H9 (cell line): ENCODE results near the gene ZNF804A. TPM values are rescaled to one million over a fixed set of nuclear protein-coding genes. Genes with fewer than 3 reads are reported as not detected.

ENCODE experiments used
- DNase-seq: peaks from one replicate; pipeline ENCODE4 v3.0.0-alpha.2; 2017
- H2AFZ ChIP-seq: one replicate; pipeline ENCODE4 v1.6.1; 2013; ENCODE audit warnings: mild to moderate bottlenecking, low read length, control low read depth, moderate library complexity
- H2AK5ac ChIP-seq: 2 replicates; pipeline ENCODE4 v1.6.1; 2013; ENCODE audit warnings: low read length, control low read depth, mixed read lengths; ENCODE audit not compliant: insufficient read length
- H2BK120ac ChIP-seq: one replicate; pipeline ENCODE4 v1.6.1; 2013; ENCODE audit warnings: low read depth, mild to moderate bottlenecking, low read length, control low read depth, inconsistent platforms; ENCODE audit not compliant: poor library complexity, severe bottlenecking
- H2BK12ac ChIP-seq: 2 replicates; pipeline ENCODE4 v1.6.1; 2013; ENCODE audit warnings: low read length, control low read depth, mixed read lengths, low read depth; ENCODE audit not compliant: insufficient read length
- H2BK15ac ChIP-seq: 2 replicates; pipeline ENCODE4 v1.6.1; 2013; ENCODE audit warnings: low read depth, low read length, control low read depth
- H2BK20ac ChIP-seq: one replicate; pipeline ENCODE4 v1.6.1; 2013; ENCODE audit warnings: low read depth, mild to moderate bottlenecking, low read length, control low read depth, inconsistent platforms; ENCODE audit not compliant: poor library complexity, severe bottlenecking
- H2BK5ac ChIP-seq: 2 replicates; pipeline ENCODE4 v1.6.1; 2013; ENCODE audit warnings: low read length, control low read depth, mixed read lengths; ENCODE audit not compliant: insufficient read length
- H3K14ac ChIP-seq: 2 replicates; pipeline ENCODE4 v1.6.1; 2013; ENCODE audit warnings: low read length, control low read depth; ENCODE audit not compliant: insufficient read depth
- H3K18ac ChIP-seq: 2 replicates; pipeline ENCODE4 v1.6.1; 2013; ENCODE audit warnings: low read depth, mild to moderate bottlenecking, mixed read lengths, low read length, control low read depth; ENCODE audit not compliant: insufficient read length
- H3K23ac ChIP-seq: 2 replicates; pipeline ENCODE4 v1.6.1; 2013; ENCODE audit warnings: low read length, control low read depth, mixed read lengths, low read depth; ENCODE audit not compliant: insufficient read length
- H3K23me2 ChIP-seq: 2 replicates; pipeline ENCODE4 v1.6.1; 2013; ENCODE audit warnings: low read depth, mild to moderate bottlenecking, mixed read lengths, low read length, control low read depth; ENCODE audit not compliant: insufficient read length, poor library complexity, severe bottlenecking
- H3K27ac ChIP-seq: 2 replicates; pipeline ENCODE4 v1.5.1; 2013; ENCODE audit warnings: low read length, control low read depth, mixed read lengths, low read depth; ENCODE audit not compliant: insufficient read length
- H3K27me3 ChIP-seq: 2 replicates; pipeline ENCODE4 v1.6.1; 2013; ENCODE audit warnings: low read length, control low read depth, inconsistent platforms; ENCODE audit not compliant: insufficient read depth
- H3K4ac ChIP-seq: 2 replicates; pipeline ENCODE4 v1.6.1; 2013; ENCODE audit warnings: low read depth, mild to moderate bottlenecking, control low read depth, inconsistent platforms, low read length, moderate library complexity
- H3K4me1 ChIP-seq: 2 replicates; pipeline ENCODE4 v1.6.1; 2013; ENCODE audit warnings: low read length, control low read depth, inconsistent platforms; ENCODE audit not compliant: insufficient read depth
- H3K4me2 ChIP-seq: 2 replicates; pipeline ENCODE4 v1.6.1; 2013; ENCODE audit warnings: low read length, control low read depth, mixed read lengths; ENCODE audit not compliant: insufficient read length, insufficient read depth
- H3K56ac ChIP-seq: 2 replicates; pipeline ENCODE4 v1.6.1; 2013; ENCODE audit warnings: low read depth, mild to moderate bottlenecking, mixed read lengths, low read length, control low read depth; ENCODE audit not compliant: insufficient read length
- H3K79me1 ChIP-seq: 2 replicates; pipeline ENCODE4 v1.6.1; 2013; ENCODE audit warnings: low read depth, mild to moderate bottlenecking, moderate library complexity, low read length, control low read depth, inconsistent platforms; ENCODE audit not compliant: insufficient read depth, poor library complexity, severe bottlenecking
- H3K79me2 ChIP-seq: 2 replicates; pipeline ENCODE4 v1.6.1; 2013; ENCODE audit warnings: low read length, control low read depth, inconsistent platforms; ENCODE audit not compliant: insufficient read depth
- H3K9ac ChIP-seq: 2 replicates; pipeline ENCODE4 v1.6.1; 2013; ENCODE audit warnings: low read length, control low read depth, mixed read lengths; ENCODE audit not compliant: insufficient read length; ENCODE audit errors: extremely low read depth
- H3K9me3 ChIP-seq: one replicate; pipeline ENCODE4 v1.6.1; 2013; ENCODE audit warnings: low read depth, low read length, inconsistent platforms; ENCODE audit not compliant: control insufficient read depth
- H3T11ph ChIP-seq: one replicate; pipeline ENCODE4 v1.6.1; 2013; ENCODE audit warnings: mild to moderate bottlenecking, low read length, control low read depth, inconsistent platforms
- H4K20me1 ChIP-seq: one replicate; pipeline ENCODE4 v1.6.1; 2013; ENCODE audit not compliant: control insufficient read depth, insufficient read length, insufficient read depth
- H4K5ac ChIP-seq: 2 replicates; pipeline ENCODE4 v1.6.1; 2013; ENCODE audit warnings: low read depth, mild to moderate bottlenecking, mixed read lengths, low read length, control low read depth; ENCODE audit not compliant: insufficient read length
- H4K8ac ChIP-seq: replicated peaks from 2 replicates; pipeline ENCODE4 v1.6.1; 2013; ENCODE audit warnings: low read length, control low read depth, mixed read lengths, low read depth; ENCODE audit not compliant: insufficient read length
- H4K91ac ChIP-seq: 2 replicates; pipeline ENCODE4 v1.6.1; 2013; ENCODE audit warnings: low read depth, mild to moderate bottlenecking, moderate library complexity, mixed read lengths, low read length, control low read depth; ENCODE audit not compliant: insufficient read length
- H3K27ac Mint-ChIP-seq, 3 experiments: 2 replicates in 2 of 3; 3 replicates in 1 of 3; pipeline ENCODE4 v1.8.0; 2020 to 2021; ENCODE audit warnings: mixed read lengths in 3 of 3, mild to moderate bottlenecking in 1 of 3, moderate library complexity in 1 of 3
- H3K27me3 Mint-ChIP-seq: 2 replicates; pipeline ENCODE4 v1.8.0; 2021; ENCODE audit warnings: low read depth, mild to moderate bottlenecking, moderate library complexity, mixed read lengths
- H3K36me3 Mint-ChIP-seq, 3 experiments: 2 replicates in 2 of 3; 3 replicates in 1 of 3; pipeline ENCODE4 v1.8.0; 2020 to 2021; ENCODE audit warnings: low read depth in 3 of 3, mixed read lengths in 3 of 3; ENCODE audit not compliant: insufficient read depth in 1 of 3
- H3K4me1 Mint-ChIP-seq, 2 experiments: 2 replicates each; pipeline ENCODE4 v1.8.0; 2020; ENCODE audit warnings: mixed read lengths in 2 of 2
- H3K4me3 Mint-ChIP-seq, 2 experiments: 2 replicates in 1 of 2; 3 replicates in 1 of 2; pipeline ENCODE4 v1.8.0; 2020 to 2021; ENCODE audit warnings: mild to moderate bottlenecking in 2 of 2, mixed read lengths in 2 of 2, moderate library complexity in 1 of 2
- H3K9me3 Mint-ChIP-seq, 2 experiments: 2 replicates in 1 of 2; 3 replicates in 1 of 2; pipeline ENCODE4 v1.8.0; 2020; ENCODE audit warnings: mild to moderate bottlenecking in 2 of 2, mixed read lengths in 2 of 2, moderate library complexity in 1 of 2
- WGBS: extraction: QIAGEN DNeasy Blood & Tissue Kit; methylation state at CpG from one replicate; pipeline ENCODE4 v1.1.7; 2013; ENCODE audit warnings: missing lambda C conversion rate, low lambda C conversion rate, mixed read lengths; ENCODE audit not compliant: insufficient read length; ENCODE audit errors: extremely low coverage; 5-methylcytosine and 5-hydroxymethylcytosine counted together
- total RNA-seq: library from RNA; stranded (reverse); gene quantifications from 2 replicates; pipeline ENCODE4 v1.2.1, GENCODE V29; 2021
- TF ChIP-seq, protein P1 (sequence below): fragments of 200-600 bp; sonication (generic); conservative IDR thresholded peaks from 3 replicates; pipeline ENCODE4 v1.8.0; 2021; ENCODE audit warnings: antibody characterized with exemption, mild to moderate bottlenecking

Gene ZNF804A
- total RNA-seq, 1 experiment from 2014 or later, result not detected

GRCh38 chr2:184562532-184562931 is 35.8 kb upstream of the ZNF804A start:
- Histone ChIP-seq H3K9me3 (no peaks in the 10 kb centered on the region), H3K27ac (no peak overlapping the region), H3K4me2 (no peak overlapping the region), H2BK15ac (no peak overlapping the region), H3K27me3 (no peaks in the 10 kb centered on the region), H3K9ac (no peak overlapping the region), H2BK120ac (no peak overlapping the region), H2BK5ac (no peak overlapping the region), H4K91ac (no peak overlapping the region), H3K23me2 (no peaks in the 10 kb centered on the region), H4K5ac (no peak overlapping the region), H3K56ac (no peak overlapping the region), H3K14ac (no peak overlapping the region), H2AK5ac (no peak overlapping the region), H2BK12ac (no peak overlapping the region), H3T11ph (no peak overlapping the region), H2AFZ (no peak overlapping the region), H3K4ac (no peak overlapping the region), H3K18ac (no peak overlapping the region), H4K8ac (no peak overlapping the region), H3K79me2 (no peaks in the 10 kb centered on the region), H3K4me1 (no peaks in the 10 kb centered on the region), H2BK20ac (no peak overlapping the region), H3K23ac (no peak overlapping the region), H4K20me1 (no peaks in the 10 kb centered on the region), H3K79me1 (no peaks in the 10 kb centered on the region)
- WGBS, result no CpG with 5 or more reads among the region's 2 CpGs
- no peak overlapping the region for H3K4me3 Mint-ChIP-seq
- no peaks in the 10 kb centered on the region for H3K36me3 Mint-ChIP-seq
- no peak for DNase-seq
- H3K27me3 Mint-ChIP-seq, result no peaks in the 10 kb centered on the region
- H3K9me3 Mint-ChIP-seq, result no peaks in the 10 kb centered on the region; a peak in 1 of 5 replicates
- TF ChIP-seq, protein P1, sequence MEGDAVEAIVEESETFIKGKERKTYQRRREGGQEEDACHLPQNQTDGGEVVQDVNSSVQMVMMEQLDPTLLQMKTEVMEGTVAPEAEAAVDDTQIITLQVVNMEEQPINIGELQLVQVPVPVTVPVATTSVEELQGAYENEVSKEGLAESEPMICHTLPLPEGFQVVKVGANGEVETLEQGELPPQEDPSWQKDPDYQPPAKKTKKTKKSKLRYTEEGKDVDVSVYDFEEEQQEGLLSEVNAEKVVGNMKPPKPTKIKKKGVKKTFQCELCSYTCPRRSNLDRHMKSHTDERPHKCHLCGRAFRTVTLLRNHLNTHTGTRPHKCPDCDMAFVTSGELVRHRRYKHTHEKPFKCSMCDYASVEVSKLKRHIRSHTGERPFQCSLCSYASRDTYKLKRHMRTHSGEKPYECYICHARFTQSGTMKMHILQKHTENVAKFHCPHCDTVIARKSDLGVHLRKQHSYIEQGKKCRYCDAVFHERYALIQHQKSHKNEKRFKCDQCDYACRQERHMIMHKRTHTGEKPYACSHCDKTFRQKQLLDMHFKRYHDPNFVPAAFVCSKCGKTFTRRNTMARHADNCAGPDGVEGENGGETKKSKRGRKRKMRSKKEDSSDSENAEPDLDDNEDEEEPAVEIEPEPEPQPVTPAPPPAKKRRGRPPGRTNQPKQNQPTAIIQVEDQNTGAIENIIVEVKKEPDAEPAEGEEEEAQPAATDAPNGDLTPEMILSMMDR, result no peak
- peaks cover 7 to 8% of the 10 kb centered on the region in 2 experiments for H3K4me1 Mint-ChIP-seq
- H3K27ac Mint-ChIP-seq, result no peak overlapping the region
